GM12878 (cell line): ENCODE results near the gene EXPH5. TPM values are rescaled to one million over a fixed set of nuclear protein-coding genes. Genes with fewer than 3 reads are reported as not detected.

Experiments
- CBX5 ChIP-seq: sonication (generic); IDR thresholded peaks from 2 replicates; pipeline ENCODE4 v1.6.1; 2016; ENCODE audit warnings: low read depth, moderate library complexity, mild to moderate bottlenecking, inconsistent platforms
- CEBPZ ChIP-seq: fragments of 150-350 bp; IDR thresholded peaks from 2 replicates; pipeline ENCODE4 v1.6.1; 2016; ENCODE audit warnings: low read depth, low read length
- DPF2 ChIP-seq: fragments of 450-650 bp; IDR thresholded peaks from 2 replicates; pipeline ENCODE4 v1.6.1; 2017; ENCODE audit warnings: mild to moderate bottlenecking
- ESRRA ChIP-seq: IDR thresholded peaks from 2 replicates; pipeline ENCODE4 v1.6.1; 2012; ENCODE audit warnings: mild to moderate bottlenecking, low read length, improper control_type of control experiment
- FOXK2 ChIP-seq: fragments of 450-650 bp; IDR thresholded peaks from 2 replicates; pipeline ENCODE4 v1.6.1; 2017; ENCODE audit warnings: mild to moderate bottlenecking, moderate library complexity
- GATAD2B ChIP-seq: fragments of 450-650 bp; conservative IDR thresholded peaks from 2 replicates; pipeline ENCODE4 v1.6.1; 2017; ENCODE audit warnings: low read depth, mild to moderate bottlenecking, moderate library complexity
- LARP7 ChIP-seq: fragments of 450-650 bp; IDR thresholded peaks from 2 replicates; pipeline ENCODE4 v1.6.1; 2017; ENCODE audit warnings: mild to moderate bottlenecking
- MTA3 ChIP-seq: IDR thresholded peaks from 2 replicates; pipeline ENCODE4 v1.6.1; 2012; ENCODE audit warnings: low read length, inconsistent platforms, borderline replicate concordance
- MYB ChIP-seq: fragments of 150-350 bp; IDR thresholded peaks from 2 replicates; pipeline ENCODE4 v1.6.1; 2014; ENCODE audit warnings: mild to moderate bottlenecking, low read depth, low read length, borderline replicate concordance
- MYC ChIP-seq: IDR thresholded peaks from 2 replicates; pipeline ENCODE4 v1.6.1; 2011; ENCODE audit warnings: mild to moderate bottlenecking, low read length, moderate library complexity, inconsistent platforms; ENCODE audit not compliant: insufficient read depth, insufficient replicate concordance, insufficient read length, severe bottlenecking
- PAX8 ChIP-seq: fragments of 450-650 bp; IDR thresholded peaks from 2 replicates; pipeline ENCODE4 v1.6.1; 2017; ENCODE audit warnings: mild to moderate bottlenecking, moderate library complexity
- POLR2AphosphoS5 ChIP-seq: IDR thresholded peaks from 2 replicates; pipeline ENCODE4 v1.6.1; 2011; ENCODE audit warnings: mild to moderate bottlenecking, low read length, inconsistent platforms
- POU2F2 ChIP-seq: IDR thresholded peaks from 3 replicates; pipeline ENCODE4 v1.6.1; 2011; ENCODE audit warnings: low read depth, mild to moderate bottlenecking, low read length, borderline replicate concordance
- RAD51 ChIP-seq: fragments of 450-650 bp; IDR thresholded peaks from 2 replicates; pipeline ENCODE4 v1.6.1; 2016; ENCODE audit warnings: moderate library complexity, mild to moderate bottlenecking, inconsistent platforms
- SIN3A ChIP-seq: IDR thresholded peaks from 2 replicates; pipeline ENCODE4 v1.6.1; 2012; ENCODE audit warnings: low read depth, low read length, improper control_type of control experiment
- SMAD5 ChIP-seq: IDR thresholded peaks from 2 replicates; pipeline ENCODE4 v1.6.1; 2016; ENCODE audit warnings: antibody characterized with exemption, low read depth
- SMARCA5 ChIP-seq: fragments of 450-650 bp; IDR thresholded peaks from 2 replicates; pipeline ENCODE4 v1.6.1; 2017; ENCODE audit warnings: mild to moderate bottlenecking
- SPI1 ChIP-seq: IDR thresholded peaks from 2 replicates; pipeline ENCODE4 v1.6.1; 2011; ENCODE audit warnings: low read depth, mild to moderate bottlenecking, low read length, moderate library complexity, borderline replicate concordance; ENCODE audit not compliant: insufficient read depth
- TAF1 ChIP-seq: IDR thresholded peaks from 2 replicates; pipeline ENCODE4 v1.6.1; 2011; ENCODE audit warnings: mild to moderate bottlenecking, low read depth, low read length, borderline replicate concordance
- TCF12 ChIP-seq: IDR thresholded peaks from 2 replicates; pipeline ENCODE4 v1.6.1; 2011; ENCODE audit warnings: low read depth, mild to moderate bottlenecking, low read length
- ZBTB40 ChIP-seq: fragments of 450-650 bp; IDR thresholded peaks from 2 replicates; pipeline ENCODE4 v1.6.1; 2016; ENCODE audit warnings: mild to moderate bottlenecking, moderate library complexity, borderline replicate concordance
- polyA plus RNA-seq, 11 experiments: library from polyadenylated mRNA; depleted of rRNA in 4 of 11; unstranded in 6 of 11; stranded (reverse) in 5 of 11; fragments of >200 nt; fragmentation: Nextera tagmentation in 4 of 11; fragmentation: Illumina TruSeq in 1 of 11; extraction: Ambion mirVana in 4 of 11; extraction: Trizol in 1 of 11; gene quantifications; 1 replicate in 1 of 11; 2 replicates in 10 of 11; pipeline versions ENCODE4 v1.2.1 to v1.2.3, GENCODE V29; 2011 to 2016; ENCODE audit warnings: inconsistent platforms in 2 of 11, missing spikeins in 2 of 11, low read depth in 1 of 11
- total RNA-seq, 4 experiments: library from RNA; depleted of rRNA in 3 of 4; stranded (reverse); fragments of >200 nt in 3 of 4; fragmentation: Illumina TruSeq in 1 of 4; extraction: Trizol in 1 of 4; gene quantifications; 2 replicates each; pipeline versions ENCODE4 v1.2.1 to v1.2.3, GENCODE V29; 2013 to 2021
- TF ChIP-seq, protein P1 (sequence below): fragments of 450-650 bp; IDR thresholded peaks from 2 replicates; pipeline ENCODE4 v1.6.1; 2018; ENCODE audit warnings: borderline replicate concordance, mild to moderate bottlenecking; ENCODE audit not compliant: partially characterized antibody

The EXPH5 gene
- total and polyA plus RNA-seq, 10 of the 15 experiments (the other 5 are each of a cell fraction or from before 2014, with no cell fraction given) = 0.69 to 11.1 (median 4.3) TPM

DNA sequence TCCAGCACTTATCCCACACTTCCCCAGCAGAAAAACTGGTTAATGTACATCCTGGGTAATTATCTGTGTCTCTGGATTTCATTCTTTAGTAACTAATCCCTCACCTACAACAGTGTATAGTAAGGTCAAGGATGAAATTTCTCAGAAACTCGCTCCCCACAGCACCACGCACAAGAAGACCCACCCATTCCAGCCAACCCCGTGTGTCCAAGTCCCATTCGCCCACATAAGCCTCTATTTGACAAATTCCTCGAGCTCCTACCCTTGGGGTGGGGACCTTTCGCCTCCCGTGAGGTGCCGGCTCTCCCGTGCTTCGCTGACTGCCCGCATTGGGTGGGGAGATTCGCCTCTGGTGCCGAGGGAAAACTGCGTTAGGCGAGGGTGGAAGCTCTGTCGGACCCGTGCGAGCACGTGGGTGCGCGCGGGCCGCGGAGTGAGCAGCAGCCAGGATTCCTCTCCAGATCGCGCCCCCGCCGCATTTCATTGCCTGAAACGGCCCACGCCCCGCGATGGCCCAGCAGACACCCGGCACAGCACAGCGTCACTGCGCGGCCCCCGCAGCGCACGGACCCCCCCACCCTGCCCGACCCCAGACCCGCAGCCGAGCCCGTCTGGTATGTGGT lies 866 bp downstream of the EXPH5 start (continued):
- TF ChIP-seq, protein P1, sequence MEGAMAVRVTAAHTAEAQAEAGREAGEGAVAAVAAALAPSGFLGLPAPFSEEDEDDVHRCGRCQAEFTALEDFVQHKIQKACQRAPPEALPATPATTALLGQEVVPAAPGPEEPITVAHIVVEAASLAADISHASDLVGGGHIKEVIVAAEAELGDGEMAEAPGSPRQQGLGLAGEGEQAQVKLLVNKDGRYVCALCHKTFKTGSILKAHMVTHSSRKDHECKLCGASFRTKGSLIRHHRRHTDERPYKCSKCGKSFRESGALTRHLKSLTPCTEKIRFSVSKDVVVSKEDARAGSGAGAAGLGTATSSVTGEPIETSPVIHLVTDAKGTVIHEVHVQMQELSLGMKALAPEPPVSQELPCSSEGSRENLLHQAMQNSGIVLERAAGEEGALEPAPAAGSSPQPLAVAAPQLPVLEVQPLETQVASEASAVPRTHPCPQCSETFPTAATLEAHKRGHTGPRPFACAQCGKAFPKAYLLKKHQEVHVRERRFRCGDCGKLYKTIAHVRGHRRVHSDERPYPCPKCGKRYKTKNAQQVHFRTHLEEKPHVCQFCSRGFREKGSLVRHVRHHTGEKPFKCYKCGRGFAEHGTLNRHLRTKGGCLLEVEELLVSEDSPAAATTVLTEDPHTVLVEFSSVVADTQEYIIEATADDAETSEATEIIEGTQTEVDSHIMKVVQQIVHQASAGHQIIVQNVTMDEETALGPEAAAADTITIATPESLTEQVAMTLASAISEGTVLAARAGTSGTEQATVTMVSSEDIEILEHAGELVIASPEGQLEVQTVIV = no peak
- TF ChIP-seq SMARCA5 (no peak), DPF2 (0 out of 2 replicates have a peak, but pooled peaks have one; percentile 47), SIN3A (no peak; the same call in 1 of the 2 replicates), POLR2AphosphoS5 (no peak), RAD51 (no peak), MYC (no peak), TCF12 (no peak), ESRRA (no peak), MYB (no peak), SPI1 (no peak), SMAD5 (no peak), GATAD2B (peak; percentile 53; the same call in 1 of the 2 replicates), FOXK2 (no peak), MTA3 (no peak), CEBPZ (no peak), LARP7 (no peak), CBX5 (no peak), ZBTB40 (no peak), POU2F2 (no peak), TAF1 (0 out of 2 replicates have a peak, but pooled peaks have one; percentile 7), PAX8 (no peak)
